Uterus (tissue), 2 donors: ENCODE results near the gene WDR27.

Source experiments
- POLR2A ChIP-seq, 2 donors: fragments of 450-650 bp; IDR thresholded peaks; one replicate each; pipeline ENCODE4 v1.6.1; 2016; ENCODE audit warnings: antibody characterized with exemption in 2 of 2, mild to moderate bottlenecking in 1 of 2, moderate library complexity in 1 of 2
- TF ChIP-seq, protein P1 (sequence below), 4 experiments: fragments of 200-600 bp in 2 of 4; fragments of 450-650 bp in 2 of 4; sonication (generic) in 2 of 4; IDR thresholded peaks; one replicate each; pipeline ENCODE4 v1.5.1; 2016 to 2019; ENCODE audit warnings: antibody characterized with exemption in 4 of 4, mild to moderate bottlenecking in 2 of 4, moderate library complexity in 1 of 4

DNA sequence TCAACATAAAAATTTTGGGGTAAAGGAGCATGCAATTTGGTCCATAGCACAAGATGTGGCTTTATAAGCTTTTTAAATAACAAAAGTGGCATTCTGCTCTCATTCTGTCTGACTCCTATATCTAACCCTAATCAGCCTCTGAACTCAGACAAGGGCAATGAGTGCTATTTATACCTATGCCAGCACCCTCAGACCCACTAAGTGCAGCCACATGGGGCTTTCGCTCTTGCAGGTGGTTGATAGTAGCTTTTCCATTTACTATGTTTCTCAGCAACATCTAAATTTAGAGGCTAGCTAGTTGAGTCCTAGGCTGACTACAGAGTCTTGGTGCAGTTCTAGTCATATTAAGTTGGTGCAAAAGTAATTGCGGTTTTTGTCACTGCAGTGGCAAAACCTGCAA, 231.0 kb downstream of the WDR27 start:
- no peak for TF ChIP-seq POLR2A (IDR thresholded peaks at IDR 0.05)
- TF ChIP-seq, protein P1, sequence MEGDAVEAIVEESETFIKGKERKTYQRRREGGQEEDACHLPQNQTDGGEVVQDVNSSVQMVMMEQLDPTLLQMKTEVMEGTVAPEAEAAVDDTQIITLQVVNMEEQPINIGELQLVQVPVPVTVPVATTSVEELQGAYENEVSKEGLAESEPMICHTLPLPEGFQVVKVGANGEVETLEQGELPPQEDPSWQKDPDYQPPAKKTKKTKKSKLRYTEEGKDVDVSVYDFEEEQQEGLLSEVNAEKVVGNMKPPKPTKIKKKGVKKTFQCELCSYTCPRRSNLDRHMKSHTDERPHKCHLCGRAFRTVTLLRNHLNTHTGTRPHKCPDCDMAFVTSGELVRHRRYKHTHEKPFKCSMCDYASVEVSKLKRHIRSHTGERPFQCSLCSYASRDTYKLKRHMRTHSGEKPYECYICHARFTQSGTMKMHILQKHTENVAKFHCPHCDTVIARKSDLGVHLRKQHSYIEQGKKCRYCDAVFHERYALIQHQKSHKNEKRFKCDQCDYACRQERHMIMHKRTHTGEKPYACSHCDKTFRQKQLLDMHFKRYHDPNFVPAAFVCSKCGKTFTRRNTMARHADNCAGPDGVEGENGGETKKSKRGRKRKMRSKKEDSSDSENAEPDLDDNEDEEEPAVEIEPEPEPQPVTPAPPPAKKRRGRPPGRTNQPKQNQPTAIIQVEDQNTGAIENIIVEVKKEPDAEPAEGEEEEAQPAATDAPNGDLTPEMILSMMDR (IDR thresholded peaks at IDR 0.05): no peak
